ENCODE results near the gene RAC2. TPM values are rescaled to one million over a fixed set of nuclear protein-coding genes. Genes with fewer than 3 reads are reported as not detected.
A peak's percentile ranks its signal among the peaks of the same experiment; 100 is the strongest.
"Not testable (repeated sequence)": the region's sequence is repeated elsewhere in the genome, so short reads cannot be mapped to it uniquely, and the experiment has no call there.

The RAC2 gene
- total RNA-seq, 1 donor from 2014 or later, result 46.4 TPM

- DNase-seq (ENCODE audit: low spot score), result no peak
These were observed 11.5 kb upstream of the RAC2 start for GRCh38 chr22:37255558-37256006.

GRCh38 chr22:37254867-37255233 lies 10.8 kb upstream of the RAC2 start:
- no peak for DNase-seq (ENCODE audit: low spot score)

- DNase-seq (ENCODE audit: low spot score), result no peak
These were observed 10.3 kb upstream of the RAC2 start for GRCh38 chr22:37254209-37254866.

GRCh38 chr22:37253126-37253660 lies 9.1 kb upstream of the RAC2 start:
- no peak for DNase-seq (ENCODE audit: low spot score)

- DNase-seq (ENCODE audit: low spot score), result not testable (repeated sequence)
These were observed 7.8 kb upstream of the RAC2 start for GRCh38 chr22:37251836-37252235.

GRCh38 chr22:37249986-37250385 lies 5.9 kb upstream of the RAC2 start:
- no peak for DNase-seq (ENCODE audit: low spot score)

GRCh38 chr22:37248251-37248650 lies 4.2 kb upstream of the RAC2 start:
- DNase-seq (ENCODE audit: low spot score), result no peak

- DNase-seq (ENCODE audit: low spot score), result no peak
These were observed 1.7 kb upstream of the RAC2 start for GRCh38 chr22:37245740-37246139.

- DNase-seq (ENCODE audit: low spot score), result no peak
These were observed 1.1 kb upstream of the RAC2 start for GRCh38 chr22:37244922-37245722.

- DNase-seq (ENCODE audit: low spot score), result no peak
These were observed 511 bp downstream of the RAC2 start for GRCh38 chr22:37243402-37244113.

GRCh38 chr22:37242395-37242918 lies 1.6 kb downstream of the RAC2 start:
- DNase-seq (ENCODE audit: low spot score), result peak; percentile 70

- DNase-seq (ENCODE audit: low spot score), result no peak
These were observed 2.5 kb downstream of the RAC2 start for GRCh38 chr22:37241351-37242142.

GRCh38 chr22:37240941-37241320 lies 3.1 kb downstream of the RAC2 start:
- DNase-seq (ENCODE audit: low spot score), result no peak

- DNase-seq (ENCODE audit: low spot score), result no peak
These were observed 3.7 kb downstream of the RAC2 start for GRCh38 chr22:37240240-37240940.

- no peak for DNase-seq (ENCODE audit: low spot score)
These were observed 4.5 kb downstream of the RAC2 start for GRCh38 chr22:37239336-37240239.

- DNase-seq (ENCODE audit: low spot score), result no peak
These were observed 6.4 kb downstream of the RAC2 start for GRCh38 chr22:37237371-37238268.

GRCh38 chr22:37235897-37236607 lies 8.0 kb downstream of the RAC2 start:
- DNase-seq (ENCODE audit: low spot score), result no peak

Measured in mucosa of gallbladder (tissue), 1 donor.